Lower leg skin (tissue), 4 donors: ENCODE data around the gene CASTOR1. TPM values are rescaled to one million over a fixed set of nuclear protein-coding genes. Genes with fewer than 3 reads are reported as not detected.

ENCODE experiments used
- DNase-seq, 2 donors: peaks; one replicate each; pipeline ENCODE4 v3.0.0-alpha.2; 2019; ENCODE audit warnings: low spot score in 2 of 2
- H3K4me3 ChIP-seq: fragments of 200-600 bp; sonication (generic); 2 replicates; pipeline ENCODE4 v1.5.1; 2017; ENCODE audit warnings: mild to moderate bottlenecking, low read depth; ENCODE audit not compliant: poor library complexity, severe bottlenecking
- CTCF ChIP-seq, 3 donors: fragments of 450-650 bp; IDR thresholded peaks; one replicate each; pipeline ENCODE4 v1.5.1; 2016; ENCODE audit warnings: antibody characterized with exemption in 3 of 3, mild to moderate bottlenecking in 3 of 3, moderate library complexity in 2 of 3
- POLR2A ChIP-seq, 2 donors: fragments of 450-650 bp; IDR thresholded peaks; one replicate each; pipeline ENCODE4 v1.6.1; 2016 to 2017; ENCODE audit warnings: antibody characterized with exemption in 2 of 2, mild to moderate bottlenecking in 1 of 2, moderate library complexity in 1 of 2
- WGBS, 2 donors: methylation state at CpG; one replicate each; pipeline ENCODE4 v1.1.5; 2018; 5-methylcytosine and 5-hydroxymethylcytosine counted together
- intact Hi-C: fragments of 100-400 bp; cut with DNase I; formaldehyde crosslinking; loops from one replicate; pipeline ENCODE4 v1.15.0; 2023; ENCODE audit warnings: low total_unique reads
- total RNA-seq, 4 donors: library from RNA; depleted of rRNA; stranded (reverse); fragments of >200 nt; gene quantifications; one replicate each; pipeline ENCODE4 v1.1.0, GENCODE V29; 2016

Gene CASTOR1
- total RNA-seq, 4 donors from 2014 or later: 16.3 to 38.1 (median 22.6) TPM

GRCh38 chr22:30296324-30296723 is 7.0 kb upstream of the CASTOR1 start:
- TF ChIP-seq POLR2A (IDR thresholded peaks at IDR 0.05) (no peak), CTCF (IDR thresholded peaks at IDR 0.05) (no peak)
- intact Hi-C loops: no loop called here
- 86 to 87% methylated on average over 4 of the region's 4 CpGs for WGBS, 2 donors
- DNase-seq: no peak
- H3K4me3 ChIP-seq: no peak overlapping the region

GRCh38 chr22:30295576-30295975 is 6.3 kb upstream of the CASTOR1 start:
- 76 to 79% methylated on average over 7 of the region's 7 CpGs for WGBS, 2 donors
- H3K4me3 ChIP-seq: no peak overlapping the region

GRCh38 chr22:30294830-30295229 is 5.5 kb upstream of the CASTOR1 start:
- 88% methylated on average over 3 to 9 of the region's 11 CpGs for WGBS, 2 donors
- H3K4me3 ChIP-seq: no peak overlapping the region
- TF ChIP-seq CTCF (IDR thresholded peaks at IDR 0.05) (no peak), POLR2A (IDR thresholded peaks at IDR 0.05) (no peak)
- no peak for DNase-seq
- intact Hi-C loops: no loop called here

More at GRCh38 chr22:30295576-30295975, 6.3 kb upstream of the CASTOR1 start:
- intact Hi-C loops: no loop called here
- TF ChIP-seq POLR2A (IDR thresholded peaks at IDR 0.05) (no peak), CTCF (IDR thresholded peaks at IDR 0.05) (no peak)
- DNase-seq: no peak

- intact Hi-C loops: no loop called here
Measured at GRCh38 chr22:30294066-30294465, 4.8 kb upstream of the CASTOR1 start.

GRCh38 chr22:30293026-30293425 is 3.7 kb upstream of the CASTOR1 start:
- no peak overlapping the region for H3K4me3 ChIP-seq
- DNase-seq: no peak
- no peak for TF ChIP-seq CTCF (IDR thresholded peaks at IDR 0.05)
- no peak for TF ChIP-seq POLR2A (IDR thresholded peaks at IDR 0.05)
- WGBS, 2 donors: 75 to 79% methylated on average over 7 of the region's 7 CpGs
- intact Hi-C loops: no loop called here

More at GRCh38 chr22:30294066-30294465, 4.8 kb upstream of the CASTOR1 start:
- DNase-seq: no peak
- 67 to 86% methylated on average over 6 to 9 of the region's 9 CpGs for WGBS, 2 donors
- H3K4me3 ChIP-seq: no peak overlapping the region
- TF ChIP-seq CTCF (IDR thresholded peaks at IDR 0.05) (no peak), POLR2A (IDR thresholded peaks at IDR 0.05) (no peak)
